ENCODE measurements around the gene SSX2IP. TPM values are rescaled to one million over a fixed set of nuclear protein-coding genes. Genes with fewer than 3 reads are reported as not detected.
A peak's percentile ranks its signal among the peaks of the same experiment; 100 is the strongest.

Gene SSX2IP
- 10 to 100 TPM in 3 of 6 experiments, 1 to 10 TPM in 3; 5.0 to 16.1 (median 8.3) TPM for total RNA-seq
- long read RNA-seq, full-length matches to known transcripts, result 2 of 2 reads
- long read RNA-seq, partial matches to known transcripts, result 0 of 2 reads
- long read RNA-seq, other reads (novel, unspliced or antisense), result 0 of 2 reads

DNA sequence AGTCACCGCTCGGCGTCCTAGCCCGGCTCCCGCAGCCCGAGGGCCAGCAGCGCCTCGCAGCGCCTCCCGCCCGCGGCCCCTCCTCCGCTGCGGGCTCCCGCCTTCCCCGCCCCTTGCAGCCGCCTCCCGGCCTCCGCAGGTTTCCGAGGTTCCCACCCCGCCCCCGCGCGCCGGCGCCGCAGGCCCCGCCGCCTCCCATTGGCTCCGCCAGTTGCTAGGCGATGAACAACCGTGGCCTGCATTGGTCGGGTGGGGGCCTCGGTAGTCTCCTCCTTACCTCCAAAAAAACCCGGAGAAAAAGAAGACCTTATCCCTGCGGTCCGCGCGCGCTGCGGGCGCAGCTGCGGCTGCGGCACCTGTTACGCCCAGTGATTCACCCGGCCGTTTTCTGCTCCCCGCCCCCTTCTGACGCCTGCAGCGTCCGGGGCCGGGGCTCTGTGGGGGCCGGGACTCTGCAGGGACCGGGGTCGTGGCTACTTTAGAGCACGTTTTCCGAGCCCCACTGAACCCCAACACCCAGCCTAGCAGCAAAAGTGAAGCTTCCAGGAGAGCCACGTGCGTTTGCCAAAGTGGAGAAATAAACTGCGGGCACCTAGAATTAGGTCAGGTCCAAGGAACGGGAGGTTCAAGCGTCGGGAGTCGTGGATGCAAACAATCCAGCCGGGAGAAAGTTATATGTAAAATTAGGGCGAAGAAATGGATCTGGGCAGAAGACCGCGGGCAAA lies at the start of gene SSX2IP:
Gene SSX2IP (minus strand): TSS at position 65 of the 725 bp plus-strand sequence. CDS start 19,242 bp downstream, outside the sequence.
- Histone ChIP-seq H3K4me3 (peak within 1 kb of the TSS; percentile 78 to 85 (median 83)), H3K4me1 (no peaks in the 10 kb centered on the region), H3K36me3 (no peaks in the 10 kb centered on the region), H3K27ac (peak within 1 kb of the TSS; percentile 48 to 80 (median 74)), H3K27me3 (no peaks in the 10 kb centered on the region), H3K9me3 (no peaks in the 10 kb centered on the region)
- ATAC-seq (peak; percentile 94 to 98 (median 96)), DNase-seq (peak; percentile 98 to 99 (median 99))
- TF ChIP-seq POLR2A (IDR thresholded peaks at IDR 0.05) (peak; percentile 66), CTCF (IDR thresholded peaks at IDR 0.05) (no peak)
- intact Hi-C loops (cut with DNase I), result no loop called here
- WGBS (ENCODE audit: insufficient coverage, low coverage, low lambda C conversion rate, missing lambda C conversion rate), result 0% methylated on average over 24 of the region's 68 CpGs

- WGBS (ENCODE audit: insufficient coverage, low coverage, low lambda C conversion rate, missing lambda C conversion rate), result 93% methylated on average over 13 of the region's 13 CpGs
- no peak for DNase-seq
- ATAC-seq, result no peak
Observed at GRCh38 chr1:84738237-84738636, 48.0 kb upstream of the SSX2IP start.

DNA sequence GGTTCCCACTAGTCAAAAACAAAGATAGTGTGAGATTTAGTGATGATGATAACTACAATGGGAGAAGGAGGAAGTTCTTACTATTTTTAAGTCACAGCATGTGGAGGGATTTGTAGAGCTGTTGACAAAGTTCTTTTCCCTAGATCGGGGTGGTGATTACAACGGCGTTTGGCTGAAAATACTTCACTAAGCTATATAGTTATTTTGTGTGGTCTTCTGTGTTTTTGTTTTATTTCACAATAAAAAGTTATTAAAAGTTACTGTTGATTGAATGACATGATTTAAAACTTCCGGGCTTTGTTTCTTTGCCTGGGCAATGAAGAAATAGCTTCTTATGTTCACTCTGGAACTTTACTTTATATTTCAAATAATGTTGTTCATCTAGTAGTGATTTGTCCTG lies 47.3 kb upstream of the SSX2IP start:
- intact Hi-C loops (cut with DNase I), result no loop called here
- ATAC-seq (no peak), DNase-seq (no peak)
- Histone ChIP-seq H3K9me3 (no peaks in the 10 kb centered on the region), H3K4me3 (no peak overlapping the region), H3K36me3 (no peaks in the 10 kb centered on the region), H3K4me1 (no peaks in the 10 kb centered on the region), H3K27me3 (no peaks in the 10 kb centered on the region), H3K27ac (no peak overlapping the region)
- WGBS (ENCODE audit: insufficient coverage, low coverage, low lambda C conversion rate, missing lambda C conversion rate), result 62% methylated on average over 4 of the region's 4 CpGs
- TF ChIP-seq POLR2A (IDR thresholded peaks at IDR 0.05) (no peak), CTCF (IDR thresholded peaks at IDR 0.05) (no peak)

More at GRCh38 chr1:84738237-84738636, 48.0 kb upstream of the SSX2IP start:
- intact Hi-C loops (cut with DNase I), result no loop called here
- no peak for TF ChIP-seq CTCF (IDR thresholded peaks at IDR 0.05)
- TF ChIP-seq POLR2A (IDR thresholded peaks at IDR 0.05), result no peak
- H3K27me3 ChIP-seq, result no peaks in the 10 kb centered on the region
- H3K9me3 ChIP-seq, result no peaks in the 10 kb centered on the region
- H3K36me3 ChIP-seq, result no peaks in the 10 kb centered on the region
- H3K4me3 ChIP-seq, result no peak overlapping the region
- no peak overlapping the region for H3K27ac ChIP-seq
- H3K4me1 ChIP-seq, result no peaks in the 10 kb centered on the region

- no peak for TF ChIP-seq POLR2A (IDR thresholded peaks at IDR 0.05)
- no peak for TF ChIP-seq CTCF (IDR thresholded peaks at IDR 0.05)
- DNase-seq, result no peak
- intact Hi-C loops (cut with DNase I), result no loop called here
- Histone ChIP-seq H3K9me3 (no peaks in the 10 kb centered on the region), H3K27me3 (no peaks in the 10 kb centered on the region), H3K4me1 (no peaks in the 10 kb centered on the region), H3K36me3 (no peaks in the 10 kb centered on the region), H3K4me3 (no peak overlapping the region), H3K27ac (no peak overlapping the region)
- ATAC-seq, result no peak
- WGBS (ENCODE audit: insufficient coverage, low coverage, low lambda C conversion rate, missing lambda C conversion rate), result 89% methylated on average over 3 of the region's 3 CpGs
Observed at GRCh38 chr1:84736944-84737343, 46.7 kb upstream of the SSX2IP start.

All from right lobe of liver (tissue), 6 donors.